Endothelial cell (in vitro differentiated cells): Measurements from ENCODE around the gene RNF183. TPM values are rescaled to one million over a fixed set of nuclear protein-coding genes. Genes with fewer than 3 reads are reported as not detected.

Source experiments
- DNase-seq: peaks from one replicate; pipeline ENCODE4 v3.0.0; 2021; ENCODE audit warnings: low spot score
- H3K27ac Mint-ChIP-seq: one replicate; pipeline ENCODE4 v1.8.0; 2021; ENCODE audit warnings: mixed read lengths, inconsistent platforms; ENCODE audit not compliant: unreplicated experiment
- H3K27me3 Mint-ChIP-seq: one replicate; pipeline ENCODE4 v1.8.0; 2021; ENCODE audit warnings: mild to moderate bottlenecking, moderate library complexity, mixed read lengths, inconsistent platforms; ENCODE audit not compliant: unreplicated experiment
- H3K36me3 Mint-ChIP-seq: one replicate; pipeline ENCODE4 v1.8.0; 2021; ENCODE audit warnings: mild to moderate bottlenecking, low read depth, mixed read lengths, inconsistent platforms; ENCODE audit not compliant: unreplicated experiment
- H3K4me1 Mint-ChIP-seq: one replicate; pipeline ENCODE4 v1.8.0; 2021; ENCODE audit warnings: mild to moderate bottlenecking, mixed read lengths, inconsistent platforms; ENCODE audit not compliant: unreplicated experiment
- H3K4me3 Mint-ChIP-seq: one replicate; pipeline ENCODE4 v1.8.0; 2021; ENCODE audit warnings: mild to moderate bottlenecking, mixed read lengths, inconsistent platforms; ENCODE audit not compliant: unreplicated experiment
- H3K9me3 Mint-ChIP-seq: one replicate; pipeline ENCODE4 v1.8.0; 2021; ENCODE audit warnings: mixed read lengths, inconsistent platforms; ENCODE audit not compliant: unreplicated experiment
- total RNA-seq: library from RNA; stranded (reverse); fragmentation: NEBNext Ultra II Directional; extraction: Animal tissue kit (Norgen Biotek cat#: 25700); gene quantifications from one replicate; pipeline ENCODE4 v1.2.1, GENCODE V29; 2021; ENCODE audit not compliant: unreplicated experiment
- TF ChIP-seq, protein P1 (sequence below): fragments of 200-600 bp; sonication (generic); IDR thresholded peaks from one replicate; pipeline ENCODE4 v1.5.0; 2021; ENCODE audit warnings: antibody characterized with exemption; ENCODE audit not compliant: unreplicated experiment

RNF183 gene
- total RNA-seq, 1 donor from 2014 or later, result not detected

GRCh38 chr9:113267911-113268566 lies 35.1 kb downstream of the RNF183 start:
- no peaks in the 10 kb centered on the region for H3K27me3 Mint-ChIP-seq
- H3K9me3 Mint-ChIP-seq, result no peaks in the 10 kb centered on the region
- H3K4me1 Mint-ChIP-seq, result no peaks in the 10 kb centered on the region
- DNase-seq, result no peak
- TF ChIP-seq, protein P1, sequence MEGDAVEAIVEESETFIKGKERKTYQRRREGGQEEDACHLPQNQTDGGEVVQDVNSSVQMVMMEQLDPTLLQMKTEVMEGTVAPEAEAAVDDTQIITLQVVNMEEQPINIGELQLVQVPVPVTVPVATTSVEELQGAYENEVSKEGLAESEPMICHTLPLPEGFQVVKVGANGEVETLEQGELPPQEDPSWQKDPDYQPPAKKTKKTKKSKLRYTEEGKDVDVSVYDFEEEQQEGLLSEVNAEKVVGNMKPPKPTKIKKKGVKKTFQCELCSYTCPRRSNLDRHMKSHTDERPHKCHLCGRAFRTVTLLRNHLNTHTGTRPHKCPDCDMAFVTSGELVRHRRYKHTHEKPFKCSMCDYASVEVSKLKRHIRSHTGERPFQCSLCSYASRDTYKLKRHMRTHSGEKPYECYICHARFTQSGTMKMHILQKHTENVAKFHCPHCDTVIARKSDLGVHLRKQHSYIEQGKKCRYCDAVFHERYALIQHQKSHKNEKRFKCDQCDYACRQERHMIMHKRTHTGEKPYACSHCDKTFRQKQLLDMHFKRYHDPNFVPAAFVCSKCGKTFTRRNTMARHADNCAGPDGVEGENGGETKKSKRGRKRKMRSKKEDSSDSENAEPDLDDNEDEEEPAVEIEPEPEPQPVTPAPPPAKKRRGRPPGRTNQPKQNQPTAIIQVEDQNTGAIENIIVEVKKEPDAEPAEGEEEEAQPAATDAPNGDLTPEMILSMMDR, result no peak
- H3K36me3 Mint-ChIP-seq, result peaks cover 34% of the 10 kb centered on the region
- no peak overlapping the region for H3K4me3 Mint-ChIP-seq
- H3K27ac Mint-ChIP-seq, result no peak overlapping the region

GRCh38 chr9:113266174-113266573 lies 37.0 kb downstream of the RNF183 start:
- Mint-ChIP-seq H3K36me3 (peaks cover 27% of the 10 kb centered on the region), H3K4me3 (no peak overlapping the region), H3K27me3 (peaks cover 4% of the 10 kb centered on the region), H3K4me1 (no peaks in the 10 kb centered on the region), H3K27ac (no peak overlapping the region), H3K9me3 (no peaks in the 10 kb centered on the region)
- DNase-seq, result no peak
- TF ChIP-seq, protein P1, result no peak

DNA sequence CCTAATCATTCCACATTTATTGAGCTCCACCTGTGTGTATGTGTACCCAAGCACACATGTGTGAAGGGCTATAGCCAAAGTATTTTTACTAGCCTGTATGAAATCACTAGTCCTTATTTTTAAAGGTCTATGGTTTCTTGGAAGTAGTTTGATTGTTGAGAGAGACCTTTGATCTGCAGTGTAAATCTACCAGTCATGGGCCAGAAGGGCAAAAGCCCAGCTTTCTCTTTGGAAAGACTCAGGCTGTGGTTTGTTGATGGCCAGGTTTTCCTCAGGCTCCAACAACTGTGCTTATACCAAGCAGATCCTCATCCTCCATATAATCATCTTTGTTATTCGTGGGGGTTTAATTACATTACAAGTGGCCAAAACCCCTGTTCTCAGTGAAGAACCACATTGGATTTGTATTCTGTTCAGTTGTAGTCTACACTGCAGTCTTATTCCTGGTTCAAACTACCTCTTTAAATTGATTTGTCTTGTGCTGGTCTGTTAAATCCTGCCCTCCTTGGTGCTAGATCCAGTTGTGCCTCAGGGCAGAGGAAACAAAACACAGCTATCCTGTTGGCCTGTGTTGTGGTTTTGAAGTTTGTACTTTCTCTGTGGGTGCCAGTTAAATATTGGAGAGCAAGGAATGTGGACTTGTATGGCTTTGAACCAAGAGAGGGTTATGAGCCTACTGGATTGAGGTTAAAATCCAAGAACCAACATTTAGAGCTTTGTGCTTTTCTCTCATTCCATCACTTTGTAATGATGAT lies 41.1 kb downstream of the RNF183 start:
- Mint-ChIP-seq H3K27ac (no peak overlapping the region), H3K9me3 (no peaks in the 10 kb centered on the region), H3K4me1 (no peaks in the 10 kb centered on the region), H3K4me3 (no peak overlapping the region), H3K36me3 (peaks cover 11% of the 10 kb centered on the region), H3K27me3 (peaks cover 5% of the 10 kb centered on the region)
- DNase-seq, result no peak
- TF ChIP-seq, protein P1, result no peak

DNA sequence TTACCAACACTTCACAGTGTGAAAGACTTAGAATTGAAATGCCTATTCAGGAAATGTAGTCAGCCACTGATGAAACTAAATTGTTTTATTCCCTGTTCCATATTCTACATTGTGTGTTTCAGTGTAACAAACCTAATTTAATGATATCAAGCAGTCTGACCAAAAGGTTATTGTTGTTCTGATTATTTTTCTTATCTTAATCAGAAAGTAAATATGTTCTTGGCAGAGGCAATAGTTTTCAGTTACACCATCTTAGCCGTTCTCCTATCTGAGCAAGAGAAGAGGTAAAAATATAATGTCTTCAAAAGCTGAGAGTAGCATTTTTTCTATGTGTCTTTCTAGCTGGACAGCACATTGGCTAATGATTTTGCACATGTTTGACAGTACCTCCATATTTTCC lies 44.9 kb downstream of the RNF183 start:
- TF ChIP-seq, protein P1, result no peak
- H3K9me3 Mint-ChIP-seq, result no peaks in the 10 kb centered on the region
- H3K36me3 Mint-ChIP-seq, result peaks cover 2% of the 10 kb centered on the region
- H3K4me3 Mint-ChIP-seq, result no peak overlapping the region
- DNase-seq, result no peak
- H3K27ac Mint-ChIP-seq, result no peak overlapping the region
- no peaks in the 10 kb centered on the region for H3K4me1 Mint-ChIP-seq
- H3K27me3 Mint-ChIP-seq, result peaks cover 5% of the 10 kb centered on the region

GRCh38 chr9:113257863-113258262 lies 45.3 kb downstream of the RNF183 start:
- H3K4me1 Mint-ChIP-seq, result no peaks in the 10 kb centered on the region
- no peak overlapping the region for H3K4me3 Mint-ChIP-seq
- TF ChIP-seq, protein P1, result no peak
- H3K36me3 Mint-ChIP-seq, result peaks cover 2% of the 10 kb centered on the region
- peaks cover 5% of the 10 kb centered on the region for H3K27me3 Mint-ChIP-seq
- no peak for DNase-seq
- H3K9me3 Mint-ChIP-seq, result no peaks in the 10 kb centered on the region
- no peak overlapping the region for H3K27ac Mint-ChIP-seq
